Esophagus squamous epithelium (tissue), 5 donors: Measurements from ENCODE around the gene GIMAP5. TPM values are rescaled to one million over a fixed set of nuclear protein-coding genes. Genes with fewer than 3 reads are reported as not detected.

Source experiments
- DNase-seq: peaks from one replicate; lab custom pipeline; 2025; lab: John Stamatoyannopoulos, UW
- H3K27ac ChIP-seq, 4 donors: fragments of 200-600 bp; sonication (generic); one replicate each; pipeline ENCODE4 v1.5.1; 2016 to 2019; ENCODE audit warnings: mild to moderate bottlenecking in 1 of 4
- H3K27me3 ChIP-seq, 4 donors: fragments of 200-600 bp; sonication (generic); 1 replicate in 3 of 4; 2 replicates in 1 of 4; pipeline versions ENCODE4 v1.5.1 to v1.6.0; 2017 to 2021; ENCODE audit warnings: antibody characterized with exemption in 1 of 4
- H3K36me3 ChIP-seq, 3 donors: fragments of 200-600 bp; sonication (generic); one replicate each; pipeline ENCODE4 v1.5.1; 2016 to 2019
- H3K4me1 ChIP-seq, 3 donors: fragments of 200-600 bp; sonication (generic); one replicate each; pipeline ENCODE4 v1.5.1; 2017 to 2019
- H3K4me3 ChIP-seq, 4 donors: fragments of 200-600 bp; sonication (generic); 1 replicate in 3 of 4; 2 replicates in 1 of 4; pipeline ENCODE4 v1.5.1; 2016 to 2019; ENCODE audit warnings: mild to moderate bottlenecking in 2 of 4, moderate library complexity in 1 of 4
- H3K9me3 ChIP-seq, 3 donors: fragments of 200-600 bp; sonication (generic); one replicate each; pipeline ENCODE4 v1.5.1; 2016 to 2019
- POLR2A ChIP-seq, 4 donors: fragments of 450-650 bp; IDR thresholded peaks; one replicate each; pipeline ENCODE4 v1.6.1; 2017; ENCODE audit warnings: antibody characterized with exemption in 4 of 4, mild to moderate bottlenecking in 4 of 4, moderate library complexity in 3 of 4
- WGBS, 2 donors: methylation state at CpG; one replicate each; pipeline ENCODE4 v1.1.5; 2018; 5-methylcytosine and 5-hydroxymethylcytosine counted together
- intact Hi-C: fragments of 100-400 bp; cut with DNase I; formaldehyde crosslinking; loops from one replicate; pipeline ENCODE4 v1.15.0; 2022
- total RNA-seq, 4 donors: library from RNA; depleted of rRNA; stranded (reverse); fragments of >200 nt; gene quantifications; one replicate each; pipeline ENCODE4 v1.1.0, GENCODE V29; 2016
- TF ChIP-seq, protein P1 (sequence below), 6 experiments: fragments of 450-650 bp in 4 of 6; fragments of 200-600 bp in 2 of 6; sonication (generic) in 2 of 6; IDR thresholded peaks; one replicate each; pipeline ENCODE4 v1.5.1; 2016 to 2019; ENCODE audit warnings: antibody characterized with exemption in 6 of 6, mild to moderate bottlenecking in 4 of 6, moderate library complexity in 4 of 6
- donor health status: DM: yes; HTN: yes; CAD: no.

GIMAP5 gene
- total RNA-seq, 4 donors from 2014 or later, result 0.15 to 29.4 (median 8.2) TPM

DNA sequence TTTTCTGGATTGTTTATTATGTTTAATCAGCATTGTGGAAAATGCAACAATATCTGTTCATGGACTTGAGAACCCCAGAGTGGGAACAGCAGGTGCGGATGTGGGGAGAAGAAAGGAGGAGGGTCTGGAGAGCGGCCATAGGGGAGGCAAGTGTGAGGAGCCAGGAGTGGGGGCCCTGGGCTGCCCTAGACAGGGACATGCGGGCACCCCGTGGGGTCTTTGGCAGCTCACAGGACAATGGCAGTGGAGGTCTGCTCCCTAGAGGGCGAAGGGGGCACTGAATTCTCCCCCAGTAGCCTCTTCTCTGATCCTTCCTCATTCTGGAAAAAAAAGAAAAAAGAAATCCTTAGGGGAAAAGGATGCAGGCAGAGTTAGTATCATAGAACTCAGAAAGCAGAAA lies 54.1 kb downstream of the GIMAP5 start:
- TF ChIP-seq, protein P1, sequence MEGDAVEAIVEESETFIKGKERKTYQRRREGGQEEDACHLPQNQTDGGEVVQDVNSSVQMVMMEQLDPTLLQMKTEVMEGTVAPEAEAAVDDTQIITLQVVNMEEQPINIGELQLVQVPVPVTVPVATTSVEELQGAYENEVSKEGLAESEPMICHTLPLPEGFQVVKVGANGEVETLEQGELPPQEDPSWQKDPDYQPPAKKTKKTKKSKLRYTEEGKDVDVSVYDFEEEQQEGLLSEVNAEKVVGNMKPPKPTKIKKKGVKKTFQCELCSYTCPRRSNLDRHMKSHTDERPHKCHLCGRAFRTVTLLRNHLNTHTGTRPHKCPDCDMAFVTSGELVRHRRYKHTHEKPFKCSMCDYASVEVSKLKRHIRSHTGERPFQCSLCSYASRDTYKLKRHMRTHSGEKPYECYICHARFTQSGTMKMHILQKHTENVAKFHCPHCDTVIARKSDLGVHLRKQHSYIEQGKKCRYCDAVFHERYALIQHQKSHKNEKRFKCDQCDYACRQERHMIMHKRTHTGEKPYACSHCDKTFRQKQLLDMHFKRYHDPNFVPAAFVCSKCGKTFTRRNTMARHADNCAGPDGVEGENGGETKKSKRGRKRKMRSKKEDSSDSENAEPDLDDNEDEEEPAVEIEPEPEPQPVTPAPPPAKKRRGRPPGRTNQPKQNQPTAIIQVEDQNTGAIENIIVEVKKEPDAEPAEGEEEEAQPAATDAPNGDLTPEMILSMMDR (IDR thresholded peaks at IDR 0.05), result no peak
- no peak for TF ChIP-seq POLR2A (IDR thresholded peaks at IDR 0.05)
- intact Hi-C loops, result no loop called here
- Histone ChIP-seq H3K36me3 (peaks cover 0 to 4% (median 0%) of the 10 kb centered on the region in 3 donors), H3K9me3 (no peaks in the 10 kb centered on the region), H3K27ac (no peak overlapping the region), H3K4me1 (peaks cover 0 to 26% (median 20%) of the 10 kb centered on the region in 3 donors), H3K27me3 (peaks cover 0 to 32% (median 0%) of the 10 kb centered on the region in 4 donors), H3K4me3 (no peak overlapping the region)
- no peak for DNase-seq
- 67 to 78% methylated on average over 5 of the region's 5 CpGs for WGBS, 2 donors

DNA sequence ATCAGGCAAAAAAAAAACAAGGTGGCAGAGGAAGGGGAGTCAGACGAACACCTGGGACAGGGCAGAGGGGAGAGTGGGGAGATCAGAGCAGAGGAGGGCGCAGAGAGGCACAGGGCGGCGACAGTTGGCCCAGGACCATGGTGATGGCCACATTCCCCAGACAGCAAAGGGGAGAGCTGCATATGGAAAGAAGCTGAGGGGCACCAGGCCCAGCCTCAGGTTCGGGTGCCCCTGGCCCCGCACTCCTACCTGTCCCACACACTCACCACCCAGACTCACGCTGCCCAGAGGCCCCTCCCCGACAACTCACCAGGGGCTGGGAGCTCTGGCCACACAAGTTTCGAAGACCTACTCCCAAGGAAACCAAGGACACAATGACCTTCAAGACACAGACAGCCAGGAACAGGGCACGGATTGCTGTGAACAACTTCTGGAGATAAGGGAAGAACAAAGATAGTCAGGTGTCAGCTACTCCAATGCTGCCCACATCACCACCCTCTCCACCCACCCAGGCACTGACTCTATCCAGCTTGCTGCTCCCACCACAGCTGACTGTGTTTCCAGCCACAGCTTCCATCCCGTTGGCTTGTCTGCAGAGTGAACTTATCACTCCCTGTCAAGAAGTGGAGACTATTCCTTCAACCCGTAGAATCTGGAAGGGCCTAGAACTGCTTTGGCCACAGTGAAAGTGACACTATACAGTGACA lies 54.7 kb downstream of the GIMAP5 start:
- WGBS, 2 donors, result 79 to 81% methylated on average over 9 to 11 of the region's 12 CpGs
- no peak overlapping the region for H3K4me3 ChIP-seq
- intact Hi-C loops, result no loop called here
- no peaks in the 10 kb centered on the region for H3K9me3 ChIP-seq
- peaks cover 0 to 23% (median 17%) of the 10 kb centered on the region in 3 donors for H3K4me1 ChIP-seq
- TF ChIP-seq POLR2A (IDR thresholded peaks at IDR 0.05), result no peak
- TF ChIP-seq, protein P1 (IDR thresholded peaks at IDR 0.05), result no peak
- H3K36me3 ChIP-seq, result peaks cover 0 to 4% (median 0%) of the 10 kb centered on the region in 3 donors
- H3K27ac ChIP-seq, result no peak overlapping the region
- no peak for DNase-seq
- H3K27me3 ChIP-seq, result peaks cover 0 to 30% (median 0%) of the 10 kb centered on the region in 4 donors

Other genes with a start within 250 kb of the GIMAP5 start
- 10 to 100 TPM in 1 of 4 donors, 1 to 10 TPM in 2, under 1 TPM in 1; 0.64 to 18.1 (median 3.3) TPM for gene GIMAP7, start 222.5 kb upstream of the GIMAP5 start, total RNA-seq
- gene GIMAP4, start 170.0 kb upstream of the GIMAP5 start, total RNA-seq, result 10 to 100 TPM in 2 of 4 donors, 1 to 10 TPM in 2; 2.1 to 23.7 (median 12.1) TPM
- 10 to 100 TPM in 2 of 4 donors, 1 to 10 TPM in 2; 3.1 to 30.1 (median 12.9) TPM for gene GIMAP6, start 105.0 kb upstream of the GIMAP5 start, total RNA-seq
- gene GIMAP2, start 51.7 kb upstream of the GIMAP5 start, total RNA-seq, result 10 to 100 TPM in 1 of 4 donors, 1 to 10 TPM in 2, under 1 TPM in 1; 0.72 to 12.4 (median 5.6) TPM
- gene GIMAP1, start 20.8 kb upstream of the GIMAP5 start, total RNA-seq, result 1 to 10 TPM in 3 of 4 donors, under 1 TPM in 1; 0.97 to 9.3 (median 4.8) TPM
- gene TMEM176B, start 62.9 kb downstream of the GIMAP5 start, total RNA-seq, result 10 to 100 TPM in 2 of 4 donors, 1 to 10 TPM in 2; 3.3 to 54.9 (median 12.4) TPM
- gene TMEM176A, start 63.4 kb downstream of the GIMAP5 start, total RNA-seq, result 10 to 100 TPM in 2 of 4 donors, 1 to 10 TPM in 2; 2.5 to 35.5 (median 10.7) TPM
- gene AOC1, start 115.1 kb downstream of the GIMAP5 start, total RNA-seq, result 1 to 10 TPM in 2 of 4 donors, under 1 TPM in 2; 0.26 to 4.4 (median 1.4) TPM
- gene KCNH2, start 240.9 kb downstream of the GIMAP5 start, total RNA-seq, result 1 to 10 TPM in 1 of 4 donors, under 1 TPM in 3; 0.19 to 2.5 (median 0.72) TPM